Measurements from ENCODE around the gene ESR2.
A peak's percentile ranks its signal among the peaks of the same experiment; 100 is the strongest.
"Not testable (repeated sequence)": the region's sequence is repeated elsewhere in the genome, so short reads cannot be mapped to it uniquely, and the experiment has no call there.

ESR2 gene

GRCh38 chr14:64119980-64120379, 174.2 kb downstream of the ESR2 start:
- DNase-seq = no peak

GRCh38 chr14:64119500-64119899, 174.7 kb downstream of the ESR2 start:
- DNase-seq = peak; percentile 64

- DNase-seq = no peak
Measured at GRCh38 chr14:64118892-64119291, 175.3 kb downstream of the ESR2 start.

- DNase-seq = not testable (repeated sequence)
Measured at GRCh38 chr14:64118403-64118742, 175.8 kb downstream of the ESR2 start.

GRCh38 chr14:64117671-64118402, 176.3 kb downstream of the ESR2 start:
- DNase-seq = no peak

GRCh38 chr14:64115401-64115800, 178.8 kb downstream of the ESR2 start:
- no peak for DNase-seq

- DNase-seq = no peak
Measured at GRCh38 chr14:64114796-64115195, 179.4 kb downstream of the ESR2 start.

- no peak for DNase-seq
Measured at GRCh38 chr14:64114166-64114565, 180.0 kb downstream of the ESR2 start.

GRCh38 chr14:64112867-64113678, 181.1 kb downstream of the ESR2 start:
- DNase-seq = no peak

- no peak for DNase-seq
Measured at GRCh38 chr14:64110802-64111201, 183.4 kb downstream of the ESR2 start.

GRCh38 chr14:64109819-64110554, 184.2 kb downstream of the ESR2 start:
- DNase-seq = no peak

- DNase-seq = no peak
Measured at GRCh38 chr14:64107438-64107837, 186.7 kb downstream of the ESR2 start.

- no peak for DNase-seq
Measured at GRCh38 chr14:64098120-64098519, 196.1 kb downstream of the ESR2 start.

GRCh38 chr14:64095620-64096019, 198.6 kb downstream of the ESR2 start:
- DNase-seq = peak; percentile 37

GRCh38 chr14:64092940-64093339, 201.2 kb downstream of the ESR2 start:
- DNase-seq = no peak

- no peak for DNase-seq
Measured at GRCh38 chr14:64092338-64092737, 201.8 kb downstream of the ESR2 start.

GRCh38 chr14:64091217-64091616, 203.0 kb downstream of the ESR2 start:
- DNase-seq = no peak

- DNase-seq = no peak
Measured at GRCh38 chr14:64089920-64090319, 204.3 kb downstream of the ESR2 start.

GRCh38 chr14:64088647-64088964, 205.6 kb downstream of the ESR2 start:
- no peak for DNase-seq

GRCh38 chr14:64082837-64083236, 211.3 kb downstream of the ESR2 start:
- DNase-seq = no peak

GRCh38 chr14:64081174-64081746, 212.9 kb downstream of the ESR2 start:
- no peak for DNase-seq

GRCh38 chr14:64080452-64080851, 213.7 kb downstream of the ESR2 start:
- DNase-seq = no peak

- no peak for DNase-seq
Measured at GRCh38 chr14:64075613-64076005, 218.6 kb downstream of the ESR2 start.
